ENCODE data around the gene MGAT1. TPM values are rescaled to one million over a fixed set of nuclear protein-coding genes. Genes with fewer than 3 reads are reported as not detected.

MGAT1 gene
- total RNA-seq, 1 experiment from 2014 or later, result 93.6 TPM

GRCh38 chr5:180830253-180831138 lies 27.9 kb upstream of the MGAT1 start (continued):
- TF ChIP-seq, protein P1, sequence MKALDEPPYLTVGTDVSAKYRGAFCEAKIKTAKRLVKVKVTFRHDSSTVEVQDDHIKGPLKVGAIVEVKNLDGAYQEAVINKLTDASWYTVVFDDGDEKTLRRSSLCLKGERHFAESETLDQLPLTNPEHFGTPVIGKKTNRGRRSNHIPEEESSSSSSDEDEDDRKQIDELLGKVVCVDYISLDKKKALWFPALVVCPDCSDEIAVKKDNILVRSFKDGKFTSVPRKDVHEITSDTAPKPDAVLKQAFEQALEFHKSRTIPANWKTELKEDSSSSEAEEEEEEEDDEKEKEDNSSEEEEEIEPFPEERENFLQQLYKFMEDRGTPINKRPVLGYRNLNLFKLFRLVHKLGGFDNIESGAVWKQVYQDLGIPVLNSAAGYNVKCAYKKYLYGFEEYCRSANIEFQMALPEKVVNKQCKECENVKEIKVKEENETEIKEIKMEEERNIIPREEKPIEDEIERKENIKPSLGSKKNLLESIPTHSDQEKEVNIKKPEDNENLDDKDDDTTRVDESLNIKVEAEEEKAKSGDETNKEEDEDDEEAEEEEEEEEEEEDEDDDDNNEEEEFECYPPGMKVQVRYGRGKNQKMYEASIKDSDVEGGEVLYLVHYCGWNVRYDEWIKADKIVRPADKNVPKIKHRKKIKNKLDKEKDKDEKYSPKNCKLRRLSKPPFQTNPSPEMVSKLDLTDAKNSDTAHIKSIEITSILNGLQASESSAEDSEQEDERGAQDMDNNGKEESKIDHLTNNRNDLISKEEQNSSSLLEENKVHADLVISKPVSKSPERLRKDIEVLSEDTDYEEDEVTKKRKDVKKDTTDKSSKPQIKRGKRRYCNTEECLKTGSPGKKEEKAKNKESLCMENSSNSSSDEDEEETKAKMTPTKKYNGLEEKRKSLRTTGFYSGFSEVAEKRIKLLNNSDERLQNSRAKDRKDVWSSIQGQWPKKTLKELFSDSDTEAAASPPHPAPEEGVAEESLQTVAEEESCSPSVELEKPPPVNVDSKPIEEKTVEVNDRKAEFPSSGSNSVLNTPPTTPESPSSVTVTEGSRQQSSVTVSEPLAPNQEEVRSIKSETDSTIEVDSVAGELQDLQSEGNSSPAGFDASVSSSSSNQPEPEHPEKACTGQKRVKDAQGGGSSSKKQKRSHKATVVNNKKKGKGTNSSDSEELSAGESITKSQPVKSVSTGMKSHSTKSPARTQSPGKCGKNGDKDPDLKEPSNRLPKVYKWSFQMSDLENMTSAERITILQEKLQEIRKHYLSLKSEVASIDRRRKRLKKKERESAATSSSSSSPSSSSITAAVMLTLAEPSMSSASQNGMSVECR (CRISPR knock-in tag; IDR thresholded peaks at IDR 0.05; ENCODE audit: borderline replicate concordance), result 0 out of 2 replicates have a peak, but pooled peaks have one; percentile 70
- TF ChIP-seq ZNF317 (CRISPR knock-in tag; IDR thresholded peaks at IDR 0.05; ENCODE audit: borderline replicate concordance, low read depth), result no peak
- no peak for TF ChIP-seq SMAD4 (CRISPR knock-in tag; IDR thresholded peaks at IDR 0.05)
- TF ChIP-seq NFYB (CRISPR knock-in tag; conservative IDR thresholded peaks at IDR 0.05; ENCODE audit: low read depth), result no peak
- no peak for TF ChIP-seq ZNF423 (CRISPR knock-in tag; IDR thresholded peaks at IDR 0.05)
- TF ChIP-seq, protein P2, sequence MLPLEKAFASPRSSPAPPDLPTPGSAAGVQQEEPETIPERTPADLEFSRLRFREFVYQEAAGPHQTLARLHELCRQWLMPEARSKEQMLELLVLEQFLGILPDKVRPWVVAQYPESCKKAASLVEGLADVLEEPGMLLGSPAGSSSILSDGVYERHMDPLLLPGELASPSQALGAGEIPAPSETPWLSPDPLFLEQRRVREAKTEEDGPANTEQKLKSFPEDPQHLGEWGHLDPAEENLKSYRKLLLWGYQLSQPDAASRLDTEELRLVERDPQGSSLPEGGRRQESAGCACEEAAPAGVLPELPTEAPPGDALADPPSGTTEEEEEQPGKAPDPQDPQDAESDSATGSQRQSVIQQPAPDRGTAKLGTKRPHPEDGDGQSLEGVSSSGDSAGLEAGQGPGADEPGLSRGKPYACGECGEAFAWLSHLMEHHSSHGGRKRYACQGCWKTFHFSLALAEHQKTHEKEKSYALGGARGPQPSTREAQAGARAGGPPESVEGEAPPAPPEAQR (CRISPR knock-in tag; IDR thresholded peaks at IDR 0.05), result no peak
- TF ChIP-seq NR2C2 (CRISPR knock-in tag; IDR thresholded peaks at IDR 0.05), result no peak
- TF ChIP-seq, protein P3, sequence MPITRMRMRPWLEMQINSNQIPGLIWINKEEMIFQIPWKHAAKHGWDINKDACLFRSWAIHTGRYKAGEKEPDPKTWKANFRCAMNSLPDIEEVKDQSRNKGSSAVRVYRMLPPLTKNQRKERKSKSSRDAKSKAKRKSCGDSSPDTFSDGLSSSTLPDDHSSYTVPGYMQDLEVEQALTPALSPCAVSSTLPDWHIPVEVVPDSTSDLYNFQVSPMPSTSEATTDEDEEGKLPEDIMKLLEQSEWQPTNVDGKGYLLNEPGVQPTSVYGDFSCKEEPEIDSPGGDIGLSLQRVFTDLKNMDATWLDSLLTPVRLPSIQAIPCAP (CRISPR knock-in tag; IDR thresholded peaks at IDR 0.05), result peak; percentile 37; the same call in 1 of the 2 replicates
- TF ChIP-seq ZNF138 (CRISPR knock-in tag; conservative IDR thresholded peaks at IDR 0.05), result no peak; the same call in 1 of the 2 replicates
- 0 out of 2 replicates have a peak, but pooled peaks have one; percentile 49 for TF ChIP-seq ETV6 (CRISPR knock-in tag; IDR thresholded peaks at IDR 0.05)
- TF ChIP-seq, protein P4, sequence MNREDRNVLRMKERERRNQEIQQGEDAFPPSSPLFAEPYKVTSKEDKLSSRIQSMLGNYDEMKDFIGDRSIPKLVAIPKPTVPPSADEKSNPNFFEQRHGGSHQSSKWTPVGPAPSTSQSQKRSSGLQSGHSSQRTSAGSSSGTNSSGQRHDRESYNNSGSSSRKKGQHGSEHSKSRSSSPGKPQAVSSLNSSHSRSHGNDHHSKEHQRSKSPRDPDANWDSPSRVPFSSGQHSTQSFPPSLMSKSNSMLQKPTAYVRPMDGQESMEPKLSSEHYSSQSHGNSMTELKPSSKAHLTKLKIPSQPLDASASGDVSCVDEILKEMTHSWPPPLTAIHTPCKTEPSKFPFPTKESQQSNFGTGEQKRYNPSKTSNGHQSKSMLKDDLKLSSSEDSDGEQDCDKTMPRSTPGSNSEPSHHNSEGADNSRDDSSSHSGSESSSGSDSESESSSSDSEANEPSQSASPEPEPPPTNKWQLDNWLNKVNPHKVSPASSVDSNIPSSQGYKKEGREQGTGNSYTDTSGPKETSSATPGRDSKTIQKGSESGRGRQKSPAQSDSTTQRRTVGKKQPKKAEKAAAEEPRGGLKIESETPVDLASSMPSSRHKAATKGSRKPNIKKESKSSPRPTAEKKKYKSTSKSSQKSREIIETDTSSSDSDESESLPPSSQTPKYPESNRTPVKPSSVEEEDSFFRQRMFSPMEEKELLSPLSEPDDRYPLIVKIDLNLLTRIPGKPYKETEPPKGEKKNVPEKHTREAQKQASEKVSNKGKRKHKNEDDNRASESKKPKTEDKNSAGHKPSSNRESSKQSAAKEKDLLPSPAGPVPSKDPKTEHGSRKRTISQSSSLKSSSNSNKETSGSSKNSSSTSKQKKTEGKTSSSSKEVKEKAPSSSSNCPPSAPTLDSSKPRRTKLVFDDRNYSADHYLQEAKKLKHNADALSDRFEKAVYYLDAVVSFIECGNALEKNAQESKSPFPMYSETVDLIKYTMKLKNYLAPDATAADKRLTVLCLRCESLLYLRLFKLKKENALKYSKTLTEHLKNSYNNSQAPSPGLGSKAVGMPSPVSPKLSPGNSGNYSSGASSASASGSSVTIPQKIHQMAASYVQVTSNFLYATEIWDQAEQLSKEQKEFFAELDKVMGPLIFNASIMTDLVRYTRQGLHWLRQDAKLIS (CRISPR knock-in tag; IDR thresholded peaks at IDR 0.05; ENCODE audit: borderline replicate concordance), result no peak
- TF ChIP-seq PRRX2 (CRISPR knock-in tag; IDR thresholded peaks at IDR 0.05), result no peak
- TF ChIP-seq ZNF671 (CRISPR knock-in tag; IDR thresholded peaks at IDR 0.05), result no peak
- TF ChIP-seq, protein P5, sequence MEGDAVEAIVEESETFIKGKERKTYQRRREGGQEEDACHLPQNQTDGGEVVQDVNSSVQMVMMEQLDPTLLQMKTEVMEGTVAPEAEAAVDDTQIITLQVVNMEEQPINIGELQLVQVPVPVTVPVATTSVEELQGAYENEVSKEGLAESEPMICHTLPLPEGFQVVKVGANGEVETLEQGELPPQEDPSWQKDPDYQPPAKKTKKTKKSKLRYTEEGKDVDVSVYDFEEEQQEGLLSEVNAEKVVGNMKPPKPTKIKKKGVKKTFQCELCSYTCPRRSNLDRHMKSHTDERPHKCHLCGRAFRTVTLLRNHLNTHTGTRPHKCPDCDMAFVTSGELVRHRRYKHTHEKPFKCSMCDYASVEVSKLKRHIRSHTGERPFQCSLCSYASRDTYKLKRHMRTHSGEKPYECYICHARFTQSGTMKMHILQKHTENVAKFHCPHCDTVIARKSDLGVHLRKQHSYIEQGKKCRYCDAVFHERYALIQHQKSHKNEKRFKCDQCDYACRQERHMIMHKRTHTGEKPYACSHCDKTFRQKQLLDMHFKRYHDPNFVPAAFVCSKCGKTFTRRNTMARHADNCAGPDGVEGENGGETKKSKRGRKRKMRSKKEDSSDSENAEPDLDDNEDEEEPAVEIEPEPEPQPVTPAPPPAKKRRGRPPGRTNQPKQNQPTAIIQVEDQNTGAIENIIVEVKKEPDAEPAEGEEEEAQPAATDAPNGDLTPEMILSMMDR (IDR thresholded peaks at IDR 0.05), result no peak
- TF ChIP-seq, protein P6, sequence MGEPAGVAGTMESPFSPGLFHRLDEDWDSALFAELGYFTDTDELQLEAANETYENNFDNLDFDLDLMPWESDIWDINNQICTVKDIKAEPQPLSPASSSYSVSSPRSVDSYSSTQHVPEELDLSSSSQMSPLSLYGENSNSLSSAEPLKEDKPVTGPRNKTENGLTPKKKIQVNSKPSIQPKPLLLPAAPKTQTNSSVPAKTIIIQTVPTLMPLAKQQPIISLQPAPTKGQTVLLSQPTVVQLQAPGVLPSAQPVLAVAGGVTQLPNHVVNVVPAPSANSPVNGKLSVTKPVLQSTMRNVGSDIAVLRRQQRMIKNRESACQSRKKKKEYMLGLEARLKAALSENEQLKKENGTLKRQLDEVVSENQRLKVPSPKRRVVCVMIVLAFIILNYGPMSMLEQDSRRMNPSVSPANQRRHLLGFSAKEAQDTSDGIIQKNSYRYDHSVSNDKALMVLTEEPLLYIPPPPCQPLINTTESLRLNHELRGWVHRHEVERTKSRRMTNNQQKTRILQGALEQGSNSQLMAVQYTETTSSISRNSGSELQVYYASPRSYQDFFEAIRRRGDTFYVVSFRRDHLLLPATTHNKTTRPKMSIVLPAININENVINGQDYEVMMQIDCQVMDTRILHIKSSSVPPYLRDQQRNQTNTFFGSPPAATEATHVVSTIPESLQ (CRISPR knock-in tag; IDR thresholded peaks at IDR 0.05), result no peak
- TF ChIP-seq MYBL2 (CRISPR knock-in tag; IDR thresholded peaks at IDR 0.05), result no peak
- TF ChIP-seq, protein P7, sequence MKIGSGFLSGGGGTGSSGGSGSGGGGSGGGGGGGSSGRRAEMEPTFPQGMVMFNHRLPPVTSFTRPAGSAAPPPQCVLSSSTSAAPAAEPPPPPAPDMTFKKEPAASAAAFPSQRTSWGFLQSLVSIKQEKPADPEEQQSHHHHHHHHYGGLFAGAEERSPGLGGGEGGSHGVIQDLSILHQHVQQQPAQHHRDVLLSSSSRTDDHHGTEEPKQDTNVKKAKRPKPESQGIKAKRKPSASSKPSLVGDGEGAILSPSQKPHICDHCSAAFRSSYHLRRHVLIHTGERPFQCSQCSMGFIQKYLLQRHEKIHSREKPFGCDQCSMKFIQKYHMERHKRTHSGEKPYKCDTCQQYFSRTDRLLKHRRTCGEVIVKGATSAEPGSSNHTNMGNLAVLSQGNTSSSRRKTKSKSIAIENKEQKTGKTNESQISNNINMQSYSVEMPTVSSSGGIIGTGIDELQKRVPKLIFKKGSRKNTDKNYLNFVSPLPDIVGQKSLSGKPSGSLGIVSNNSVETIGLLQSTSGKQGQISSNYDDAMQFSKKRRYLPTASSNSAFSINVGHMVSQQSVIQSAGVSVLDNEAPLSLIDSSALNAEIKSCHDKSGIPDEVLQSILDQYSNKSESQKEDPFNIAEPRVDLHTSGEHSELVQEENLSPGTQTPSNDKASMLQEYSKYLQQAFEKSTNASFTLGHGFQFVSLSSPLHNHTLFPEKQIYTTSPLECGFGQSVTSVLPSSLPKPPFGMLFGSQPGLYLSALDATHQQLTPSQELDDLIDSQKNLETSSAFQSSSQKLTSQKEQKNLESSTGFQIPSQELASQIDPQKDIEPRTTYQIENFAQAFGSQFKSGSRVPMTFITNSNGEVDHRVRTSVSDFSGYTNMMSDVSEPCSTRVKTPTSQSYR (CRISPR knock-in tag; IDR thresholded peaks at IDR 0.05), result no peak; the same call in 1 of the 2 replicates
- TF ChIP-seq, protein P8, sequence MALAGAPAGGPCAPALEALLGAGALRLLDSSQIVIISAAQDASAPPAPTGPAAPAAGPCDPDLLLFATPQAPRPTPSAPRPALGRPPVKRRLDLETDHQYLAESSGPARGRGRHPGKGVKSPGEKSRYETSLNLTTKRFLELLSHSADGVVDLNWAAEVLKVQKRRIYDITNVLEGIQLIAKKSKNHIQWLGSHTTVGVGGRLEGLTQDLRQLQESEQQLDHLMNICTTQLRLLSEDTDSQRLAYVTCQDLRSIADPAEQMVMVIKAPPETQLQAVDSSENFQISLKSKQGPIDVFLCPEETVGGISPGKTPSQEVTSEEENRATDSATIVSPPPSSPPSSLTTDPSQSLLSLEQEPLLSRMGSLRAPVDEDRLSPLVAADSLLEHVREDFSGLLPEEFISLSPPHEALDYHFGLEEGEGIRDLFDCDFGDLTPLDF (CRISPR knock-in tag; IDR thresholded peaks at IDR 0.05), result no peak
- TF ChIP-seq GRHL2 (CRISPR knock-in tag; IDR thresholded peaks at IDR 0.05; ENCODE audit: insufficient replicate concordance, severe bottlenecking), result no peak
